WERI-Rb-1 (cell line): ENCODE measurements around the gene SAMD4A.
A peak's percentile ranks its signal among the peaks of the same experiment; 100 is the strongest.

ENCODE experiments used
- DNase-seq: peaks from one replicate; pipeline ENCODE4 v3.0.0-alpha.2; 2020
- H3K27ac ChIP-seq: fragments of 250-450 bp; sonication (Bioruptor Pico); 2 replicates; pipeline ENCODE4 v1.5.1; 2020; ENCODE audit warnings: mild to moderate bottlenecking, moderate library complexity
- H3K27me3 ChIP-seq: fragments of 250-450 bp; sonication (Bioruptor Pico); 2 replicates; pipeline ENCODE4 v1.5.1; 2021; ENCODE audit warnings: mild to moderate bottlenecking, low read depth, moderate library complexity; ENCODE audit not compliant: insufficient read depth, severe bottlenecking
- H3K36me3 ChIP-seq: fragments of 250-450 bp; sonication (Bioruptor Pico); 2 replicates; pipeline ENCODE4 v1.5.1; 2020; ENCODE audit warnings: mild to moderate bottlenecking, moderate library complexity
- H3K4me3 ChIP-seq: 2 replicates; pipeline ENCODE4 v1.5.1; 2011; ENCODE audit warnings: low read depth, mild to moderate bottlenecking, control low read depth, low read length
- H3K9me3 ChIP-seq: fragments of 250-450 bp; sonication (Bioruptor Pico); 2 replicates; pipeline ENCODE4 v1.5.1; 2021; ENCODE audit warnings: mild to moderate bottlenecking, moderate library complexity; ENCODE audit not compliant: severe bottlenecking
- CTCF ChIP-seq: IDR thresholded peaks from 2 replicates; pipeline ENCODE4 v1.5.1; 2011; ENCODE audit warnings: low read depth, mild to moderate bottlenecking, control low read depth, inconsistent platforms, low read length

Gene SAMD4A

GRCh38 chr14:54548491-54548890 lies 18.4 kb upstream of the SAMD4A start:
- no peak overlapping the region for H3K27ac ChIP-seq
- no peak for DNase-seq
- TF ChIP-seq CTCF: no peak
- no peaks in the 10 kb centered on the region for H3K9me3 ChIP-seq
- H3K36me3 ChIP-seq: no peaks in the 10 kb centered on the region
- H3K27me3 ChIP-seq: no peaks in the 10 kb centered on the region
- H3K4me3 ChIP-seq: no peak overlapping the region

GRCh38 chr14:54549862-54550261 lies 17.1 kb upstream of the SAMD4A start:
- Histone ChIP-seq H3K27me3 (no peaks in the 10 kb centered on the region), H3K9me3 (no peaks in the 10 kb centered on the region), H3K27ac (no peak overlapping the region), H3K4me3 (no peak overlapping the region), H3K36me3 (no peaks in the 10 kb centered on the region)
- no peak for DNase-seq
- TF ChIP-seq CTCF: no peak

DNA sequence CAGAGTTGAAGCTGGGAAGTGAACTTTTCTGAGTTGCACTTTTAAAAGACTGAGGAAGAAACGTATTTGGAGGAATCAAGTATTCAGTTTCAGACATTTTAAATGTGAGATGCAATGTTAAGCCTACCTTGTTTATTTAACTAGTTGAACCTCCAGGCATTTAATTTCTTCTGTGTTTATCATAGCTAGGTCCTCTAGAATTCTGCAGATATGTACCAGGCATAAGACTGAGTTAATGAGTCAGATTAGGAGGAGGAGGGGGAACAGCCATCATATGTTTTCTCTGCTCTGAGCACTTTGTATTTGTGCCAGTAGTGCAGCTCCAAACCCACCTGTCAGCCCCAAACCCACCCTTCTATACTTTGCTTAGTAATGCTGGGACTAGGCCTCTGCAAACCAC lies 16.4 kb upstream of the SAMD4A start:
- H3K27ac ChIP-seq: no peak overlapping the region
- H3K4me3 ChIP-seq: no peak overlapping the region
- H3K27me3 ChIP-seq: no peaks in the 10 kb centered on the region
- no peaks in the 10 kb centered on the region for H3K9me3 ChIP-seq
- H3K36me3 ChIP-seq: no peaks in the 10 kb centered on the region
- no peak for DNase-seq
- no peak for TF ChIP-seq CTCF

DNA sequence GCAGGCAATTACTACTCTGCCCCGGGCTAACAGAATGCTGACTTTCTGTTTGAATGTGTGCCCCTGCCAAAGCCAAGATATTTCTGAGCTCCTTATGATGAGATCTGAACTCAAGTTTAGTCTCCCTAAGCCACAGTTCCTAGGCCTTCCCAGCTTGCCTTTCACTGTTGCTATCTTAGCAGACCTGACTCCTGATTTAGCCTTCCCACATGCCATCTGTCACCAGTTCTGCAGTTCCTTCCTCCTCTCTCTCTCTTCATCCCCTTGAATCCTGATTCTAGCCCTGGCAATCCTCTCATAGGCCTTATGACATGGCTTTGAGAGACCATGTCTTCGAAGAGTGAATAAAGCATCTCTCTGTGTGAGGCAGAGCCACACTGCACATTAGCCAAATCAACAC lies 12.5 kb upstream of the SAMD4A start:
- Histone ChIP-seq H3K4me3 (no peak overlapping the region), H3K9me3 (no peaks in the 10 kb centered on the region), H3K27me3 (no peaks in the 10 kb centered on the region), H3K27ac (peak overlapping the region; percentile 47), H3K36me3 (no peaks in the 10 kb centered on the region)
- peak; percentile 78 for DNase-seq
- TF ChIP-seq CTCF: no peak

- H3K27me3 ChIP-seq: no peaks in the 10 kb centered on the region
- no peaks in the 10 kb centered on the region for H3K36me3 ChIP-seq
- no peaks in the 10 kb centered on the region for H3K9me3 ChIP-seq
- no peak overlapping the region; the same call in 1 of the 2 replicates for H3K27ac ChIP-seq
- no peak overlapping the region for H3K4me3 ChIP-seq
- no peak for DNase-seq
- no peak for TF ChIP-seq CTCF
Observed at GRCh38 chr14:54555651-54556050, 11.3 kb upstream of the SAMD4A start.

DNA sequence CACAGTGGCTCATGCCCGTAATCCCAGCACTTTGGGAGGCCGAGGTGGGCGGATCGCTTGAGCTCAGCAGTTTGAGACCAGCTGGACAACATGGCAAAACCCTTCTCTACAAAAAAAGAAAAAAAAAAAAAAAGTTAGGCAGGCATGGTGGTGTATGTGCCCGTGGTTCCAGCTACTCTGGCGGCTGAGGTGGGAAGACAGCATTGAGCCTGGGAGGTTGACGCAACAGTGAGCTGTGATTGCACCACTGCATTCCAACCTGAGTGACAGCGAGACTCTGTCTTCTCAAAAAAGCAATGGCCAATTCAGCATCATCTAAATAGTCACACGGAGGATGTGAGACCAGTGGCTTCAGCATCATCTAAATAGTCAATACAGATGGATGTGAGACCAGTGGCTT lies 10.4 kb upstream of the SAMD4A start:
- Histone ChIP-seq H3K4me3 (no peak overlapping the region), H3K27me3 (no peaks in the 10 kb centered on the region), H3K27ac (no peak overlapping the region), H3K9me3 (no peaks in the 10 kb centered on the region), H3K36me3 (no peaks in the 10 kb centered on the region)
- no peak for TF ChIP-seq CTCF
- DNase-seq: no peak
